GM21423 (cell line): ENCODE results near the gene RCAN3.
"Not testable (repeated sequence)": the region's sequence is repeated elsewhere in the genome, so short reads cannot be mapped to it uniquely, and the experiment has no call there.

ENCODE experiments used
- ATAC-seq: cut with Tn5 transposase; IDR thresholded peaks from one replicate; pipeline ENCODE4 v1.9.1; 2021; ENCODE audit warnings: mild to moderate bottlenecking, moderate library complexity; ENCODE audit not compliant: unreplicated experiment

Gene RCAN3

DNA sequence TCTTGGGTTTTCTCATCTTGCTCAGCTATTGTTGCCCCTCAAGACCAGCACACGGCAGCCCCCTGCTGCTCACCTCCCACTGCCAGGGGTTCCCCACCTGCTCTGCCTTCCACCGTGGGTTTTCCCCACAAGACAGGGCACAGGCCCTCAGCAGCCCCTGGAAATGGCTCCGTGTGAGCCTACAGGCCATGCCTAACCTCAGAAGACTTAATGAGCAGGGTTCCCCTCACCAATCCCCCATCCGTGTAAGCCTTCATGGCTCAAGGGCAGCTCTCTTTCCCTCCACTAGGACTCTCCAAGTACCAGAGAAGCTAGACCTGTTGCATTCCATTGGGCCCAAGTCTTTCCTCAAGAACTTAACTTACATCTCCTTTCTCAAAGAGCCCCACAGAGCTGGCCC is 18.4 kb upstream of the RCAN3 start:
- ATAC-seq = no peak

DNA sequence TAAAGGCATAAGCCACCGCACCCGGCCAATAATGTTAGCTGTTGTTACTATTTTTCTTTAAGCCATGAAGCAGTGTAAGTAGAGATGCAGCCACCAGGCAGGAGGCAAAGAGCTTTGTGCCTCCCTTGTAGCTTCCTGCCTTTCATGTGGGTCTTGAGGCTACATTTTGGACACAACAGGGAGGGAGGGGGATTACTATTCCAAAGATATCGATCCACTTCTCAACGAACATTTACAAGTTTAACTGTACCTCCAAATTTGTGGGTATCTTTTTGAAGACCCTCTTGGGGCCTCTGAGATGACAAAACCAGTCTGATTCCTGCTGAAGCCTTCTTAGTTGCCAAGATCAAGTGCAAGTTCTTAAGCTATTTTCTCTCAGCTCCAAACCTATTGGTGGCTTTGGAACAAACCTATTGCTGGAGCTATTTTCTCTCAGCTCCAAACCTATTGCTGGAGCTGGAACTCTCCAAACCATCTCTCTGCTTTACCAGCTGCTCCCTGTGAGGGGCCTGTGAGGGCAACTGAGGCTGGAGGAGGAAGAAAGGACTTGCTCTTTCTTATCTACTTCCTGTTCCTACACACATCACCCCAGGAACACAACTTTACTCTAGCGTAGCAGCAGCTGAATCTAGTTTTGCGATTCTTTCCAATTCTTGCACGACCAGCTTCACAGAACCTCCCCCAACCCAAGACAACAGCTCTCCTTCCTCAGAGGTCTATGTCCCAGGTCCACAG is 16.1 kb upstream of the RCAN3 start:
- ATAC-seq = no peak

DNA sequence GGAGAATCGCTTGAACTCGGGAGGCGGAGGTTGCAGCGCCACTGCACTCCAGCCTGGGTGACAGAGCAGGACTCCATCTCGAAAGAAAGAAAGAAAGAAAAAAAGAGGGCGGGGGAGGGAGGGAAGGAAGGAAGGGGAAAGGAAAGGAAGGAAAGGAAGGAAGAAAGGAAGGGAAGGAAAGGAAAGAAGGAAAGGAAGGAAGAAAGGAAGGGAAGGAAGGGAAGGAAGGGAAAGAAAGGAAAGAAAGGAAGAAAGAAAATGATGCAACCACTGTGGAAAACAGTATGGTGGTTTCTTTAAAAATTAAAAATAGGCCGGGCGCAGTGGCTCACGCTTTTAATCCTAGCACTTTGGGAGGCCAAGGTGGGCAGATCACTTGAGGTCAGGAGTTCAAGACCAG is 15.2 kb upstream of the RCAN3 start:
- no peak for ATAC-seq

DNA sequence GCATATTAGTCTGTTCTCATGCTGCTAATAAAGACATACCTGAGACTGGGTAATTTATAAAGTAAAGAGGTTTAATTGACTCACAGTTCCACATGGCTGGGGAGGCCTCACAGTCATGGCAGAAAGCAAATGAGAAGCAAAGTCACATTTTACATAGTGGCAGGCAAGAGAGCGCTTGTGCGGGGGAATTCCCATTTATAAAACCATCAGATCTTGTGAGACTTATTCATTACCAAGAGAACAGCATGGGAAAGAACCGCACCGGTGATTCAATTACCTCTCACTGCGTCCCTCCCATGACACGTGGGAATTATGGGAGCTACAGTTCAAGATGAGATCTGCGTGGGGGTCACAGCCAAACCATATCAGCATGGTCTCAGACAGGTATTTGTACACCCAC is 14.5 kb upstream of the RCAN3 start:
- ATAC-seq = not testable (repeated sequence)

DNA sequence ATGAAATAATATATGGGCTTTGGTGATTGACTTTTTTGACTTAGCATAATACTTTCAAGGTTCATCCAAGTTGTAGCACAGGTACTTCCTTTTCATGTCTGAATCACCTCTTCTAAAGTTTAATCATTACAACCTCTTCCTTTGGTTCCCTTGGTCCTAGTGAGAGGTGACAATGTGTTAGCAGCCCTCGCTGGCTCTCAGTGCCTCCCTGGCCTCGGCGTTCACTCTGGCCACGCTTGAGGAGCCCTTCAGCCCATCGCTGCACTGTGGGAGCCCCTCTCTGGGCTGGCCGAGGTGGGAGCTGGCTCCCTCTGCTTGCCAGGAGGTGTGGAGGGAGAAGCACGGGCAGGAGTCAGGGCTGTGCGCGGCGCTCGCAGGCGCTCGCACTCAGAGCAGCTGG is 13.0 kb upstream of the RCAN3 start:
- ATAC-seq = no peak

DNA sequence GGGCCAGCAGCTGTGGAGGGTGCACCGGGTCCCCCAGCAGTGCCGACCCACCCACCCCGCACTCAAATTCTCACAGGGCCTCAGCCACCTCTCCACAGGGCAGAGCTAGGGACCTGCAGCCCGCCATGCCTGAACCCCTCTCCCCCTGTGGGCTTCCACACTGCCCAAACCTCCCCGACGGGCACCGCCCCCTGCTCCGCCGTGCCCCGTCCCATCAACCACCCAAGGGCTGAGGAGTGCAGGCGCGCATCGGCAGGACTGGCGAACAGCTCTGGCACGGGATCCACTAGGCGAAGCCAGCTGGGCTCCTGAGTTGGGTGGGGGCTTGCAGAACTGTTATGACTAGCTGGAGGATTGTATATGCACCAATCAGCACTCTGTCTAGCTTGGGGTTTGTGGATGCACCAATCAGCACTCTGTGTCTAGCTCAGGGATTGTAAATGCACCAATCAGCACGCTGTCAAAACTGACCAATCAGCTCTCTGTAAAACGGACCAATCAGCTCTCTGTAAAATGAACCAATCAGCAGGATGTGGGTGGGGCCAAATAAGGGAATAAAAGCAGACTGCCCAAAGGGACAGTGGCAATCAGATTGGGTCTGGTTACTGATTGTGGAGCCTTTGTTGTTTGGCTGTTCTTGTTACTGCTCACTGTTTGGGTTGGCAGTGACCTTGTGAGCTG is 12.4 kb upstream of the RCAN3 start:
- no peak for ATAC-seq

DNA sequence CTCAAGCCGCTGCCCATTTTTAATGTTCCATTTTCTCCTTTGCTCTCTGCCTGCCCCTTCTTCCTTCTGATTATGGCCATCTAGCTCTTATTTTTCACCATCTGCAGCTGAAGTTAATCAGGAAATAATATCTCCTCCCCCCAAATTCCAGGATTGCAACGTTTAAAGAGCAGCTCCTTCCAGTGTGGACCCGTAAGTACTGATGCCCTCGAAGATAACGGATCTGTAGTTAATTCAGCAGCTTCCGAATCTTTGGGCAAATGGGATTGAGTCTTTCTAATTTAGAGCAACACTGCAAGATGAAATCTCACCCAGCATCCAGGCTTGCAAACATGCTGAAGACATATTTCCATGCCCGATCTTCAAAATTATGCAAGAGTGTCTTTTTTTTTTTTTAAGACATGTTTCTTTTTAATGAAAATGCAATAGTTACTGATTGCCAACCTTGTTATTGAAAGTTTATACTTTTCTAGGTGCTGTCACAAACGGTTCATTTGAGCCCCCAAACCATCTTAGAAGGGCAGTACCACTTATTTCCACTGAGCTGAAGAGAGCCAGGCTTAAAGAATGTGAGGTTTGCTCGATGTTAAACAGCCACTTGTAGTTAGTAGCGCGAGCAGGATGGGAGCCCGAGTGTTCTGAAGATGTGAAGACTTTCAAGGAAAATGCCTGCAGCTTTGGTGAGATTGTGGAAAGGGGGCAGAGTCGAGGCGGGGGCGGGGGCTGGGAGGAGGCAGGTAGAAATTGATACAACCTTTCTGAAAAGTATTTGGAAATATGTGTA is 10.9 kb upstream of the RCAN3 start:
- ATAC-seq = no peak

DNA sequence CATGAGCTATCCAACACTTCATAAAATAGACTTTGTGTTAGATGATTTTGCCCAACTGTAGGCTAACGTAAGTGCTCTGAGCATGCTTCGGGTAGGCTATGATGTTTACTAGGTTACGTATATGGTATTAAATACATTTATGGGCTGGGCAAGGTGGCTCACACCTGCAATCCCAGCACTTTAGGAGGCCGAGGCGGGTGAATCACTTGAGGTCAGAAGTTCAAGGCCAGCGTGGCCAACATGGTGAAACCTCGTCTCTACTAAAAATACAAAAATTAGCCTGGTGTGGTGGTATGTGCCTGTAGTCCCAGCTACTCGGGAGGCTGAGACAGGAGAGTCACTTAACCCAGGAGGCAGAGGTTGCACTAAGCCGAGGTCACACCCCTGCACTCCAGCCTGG is 9.7 kb upstream of the RCAN3 start:
- ATAC-seq = not testable (repeated sequence)

DNA sequence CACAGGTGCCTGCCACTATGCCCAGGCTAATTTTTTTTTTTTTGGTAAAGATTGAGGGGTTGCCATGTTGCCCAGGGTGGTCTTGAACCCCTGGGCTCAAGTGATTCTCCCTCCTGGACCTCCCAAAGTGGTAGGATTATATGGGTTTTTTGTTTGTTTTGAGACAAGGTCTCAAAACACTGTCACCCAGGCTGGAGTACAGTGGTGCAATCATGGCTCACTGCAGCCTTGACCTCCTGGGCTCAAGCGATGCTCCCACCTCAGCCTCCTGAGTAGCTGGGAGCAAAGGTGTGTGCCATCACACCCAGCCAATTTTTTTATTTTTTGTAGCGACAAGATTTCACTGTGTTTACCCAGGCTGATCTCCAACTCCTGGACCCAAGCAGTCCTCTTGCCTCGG is 8.9 kb upstream of the RCAN3 start:
- ATAC-seq = no peak

DNA sequence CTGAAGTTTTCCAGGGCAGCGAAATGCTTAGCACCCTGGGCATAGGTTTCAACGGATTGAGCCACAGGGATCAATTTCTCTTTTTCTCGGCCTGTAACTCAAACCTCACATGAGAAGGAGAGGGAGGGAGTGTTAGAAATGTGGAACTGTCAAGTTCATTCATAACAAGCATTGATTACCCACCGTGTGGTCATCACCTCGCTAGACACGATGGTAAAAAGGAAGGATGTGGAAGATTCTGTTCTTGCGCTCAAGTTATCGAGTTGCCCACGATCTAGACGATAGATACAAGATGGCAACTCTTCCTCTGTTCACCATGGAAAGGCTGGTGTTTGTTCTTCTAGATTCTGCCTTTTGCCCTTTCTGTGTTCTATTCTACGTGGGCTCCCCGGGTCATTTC is 4.0 kb upstream of the RCAN3 start:
- no peak for ATAC-seq

DNA sequence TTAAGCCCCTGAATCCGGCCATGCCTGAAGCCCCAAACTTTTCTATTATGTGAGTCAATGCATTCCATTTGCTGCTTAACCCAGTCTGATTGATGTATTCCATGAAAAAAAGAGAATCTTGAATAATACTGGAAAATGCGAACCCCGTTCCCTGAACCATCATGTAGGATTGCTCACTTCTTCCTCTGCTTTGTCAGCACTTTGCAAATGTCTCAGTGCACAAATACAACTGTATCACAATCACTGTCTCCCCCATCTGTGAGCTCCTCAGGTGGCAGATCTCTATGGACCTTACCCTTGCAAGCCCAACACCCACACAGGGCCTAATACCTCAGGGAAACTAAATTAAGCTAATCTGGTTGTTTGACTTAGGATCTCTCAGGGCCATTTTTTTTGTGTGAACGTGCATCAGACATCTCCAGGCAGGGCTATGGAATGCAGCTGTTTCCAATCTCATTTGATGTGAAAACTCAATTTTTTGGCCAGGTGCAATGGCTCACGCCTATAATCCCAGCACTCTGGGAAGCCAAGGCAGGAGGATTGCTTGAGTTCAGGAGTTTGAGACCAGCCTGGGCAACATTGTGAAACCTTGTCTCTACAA is 2.1 kb upstream of the RCAN3 start:
- ATAC-seq = no peak

DNA sequence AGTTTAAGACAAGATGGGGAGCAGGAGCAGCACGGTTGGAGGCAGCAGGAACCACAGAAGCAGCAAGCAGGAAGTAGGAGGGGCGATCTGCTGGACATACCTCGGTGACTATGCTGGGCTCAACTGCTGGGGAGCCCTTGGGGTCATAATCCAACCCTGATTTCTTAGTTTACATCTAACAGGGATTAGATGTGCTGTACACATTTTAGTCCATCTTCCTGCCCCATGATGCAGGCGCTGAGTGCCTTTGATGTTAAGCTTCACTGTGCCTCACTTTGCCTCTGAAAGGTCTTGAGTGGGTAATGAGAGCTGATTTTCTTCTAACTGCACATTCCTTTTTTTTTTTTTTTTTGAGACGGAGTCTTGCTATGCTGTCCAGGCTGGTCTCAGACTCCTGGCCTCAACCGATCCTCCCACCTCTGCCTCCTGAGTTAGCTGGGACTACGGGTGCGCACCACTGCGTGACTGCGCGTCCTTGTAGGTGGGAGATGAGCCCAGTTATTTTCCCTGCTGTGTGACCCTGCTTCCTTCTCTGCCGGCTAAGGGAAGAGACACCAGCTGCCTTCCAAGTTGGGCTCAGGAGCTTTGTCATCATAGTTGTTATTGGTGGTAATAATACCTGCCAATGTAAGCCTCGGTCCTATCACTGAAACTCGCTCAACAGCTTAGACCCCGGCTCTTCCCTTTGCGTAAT is 1.1 kb upstream of the RCAN3 start:
- ATAC-seq = no peak

DNA sequence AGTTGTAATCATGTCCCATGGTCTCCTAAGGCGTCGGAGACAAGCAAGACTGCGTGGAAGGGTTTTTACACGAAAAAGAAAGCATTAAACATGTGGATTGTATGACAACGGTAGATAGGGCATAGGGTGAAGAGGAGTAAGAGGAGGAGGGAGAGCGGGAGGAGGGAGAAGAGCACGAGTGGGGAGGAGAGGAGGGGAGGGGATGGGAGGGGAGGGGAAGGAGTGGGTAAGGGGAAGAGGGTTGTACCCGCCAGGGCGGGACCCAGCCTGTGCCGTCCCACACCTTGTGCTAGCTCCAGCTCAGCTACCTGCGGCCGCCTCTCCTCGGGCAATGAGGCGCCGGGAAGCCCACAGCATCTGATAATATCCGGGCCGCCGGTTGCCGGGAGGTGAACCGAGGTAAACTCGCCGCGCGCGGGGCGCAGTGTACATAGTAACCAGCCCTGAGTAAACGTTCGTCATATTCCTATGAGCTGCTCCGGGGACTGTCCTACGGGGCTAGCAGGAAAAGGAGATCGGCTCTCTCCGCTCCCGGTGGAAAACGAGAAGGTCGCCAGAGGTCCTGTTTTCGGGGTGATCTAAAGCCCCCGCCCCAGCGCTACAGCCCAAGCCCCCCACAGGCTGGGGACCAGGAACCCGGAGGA is 449 bp upstream of the RCAN3 start:
- no peak for ATAC-seq

DNA sequence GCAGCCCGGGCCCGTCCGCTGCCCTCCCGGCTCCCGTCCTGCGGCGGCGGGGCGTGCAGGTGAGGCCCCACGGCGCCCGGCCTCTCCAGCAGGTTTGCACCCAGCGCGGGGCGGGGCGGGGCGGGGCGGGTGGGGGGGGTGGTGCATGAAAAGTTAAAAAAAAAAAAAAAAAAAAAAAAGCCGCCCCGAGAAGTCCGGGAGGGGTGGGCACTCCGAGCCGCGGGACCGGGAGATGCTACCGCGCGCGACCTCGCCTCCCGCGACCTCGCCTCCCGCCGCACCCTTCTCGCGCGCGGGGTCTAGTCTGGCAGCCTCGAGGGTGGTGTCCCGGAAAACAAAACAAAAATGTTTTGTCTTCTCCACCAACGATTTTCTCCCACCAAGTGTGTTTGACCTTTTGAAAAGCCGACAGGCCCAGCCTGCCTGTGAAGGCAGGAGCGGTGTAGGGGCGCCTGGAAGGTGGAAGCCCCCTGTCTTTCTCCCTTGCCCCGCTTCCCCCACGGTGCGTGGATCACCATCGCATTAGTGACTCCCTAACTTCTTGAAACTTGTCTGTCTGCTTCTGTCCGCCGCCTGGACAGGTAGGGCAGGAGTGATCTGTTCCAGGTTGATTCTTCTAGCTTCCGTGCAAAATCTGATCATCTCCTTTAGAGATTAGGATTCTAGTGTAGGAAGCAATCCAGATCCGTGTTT is 569 bp downstream of the RCAN3 start:
- ATAC-seq = no peak

DNA sequence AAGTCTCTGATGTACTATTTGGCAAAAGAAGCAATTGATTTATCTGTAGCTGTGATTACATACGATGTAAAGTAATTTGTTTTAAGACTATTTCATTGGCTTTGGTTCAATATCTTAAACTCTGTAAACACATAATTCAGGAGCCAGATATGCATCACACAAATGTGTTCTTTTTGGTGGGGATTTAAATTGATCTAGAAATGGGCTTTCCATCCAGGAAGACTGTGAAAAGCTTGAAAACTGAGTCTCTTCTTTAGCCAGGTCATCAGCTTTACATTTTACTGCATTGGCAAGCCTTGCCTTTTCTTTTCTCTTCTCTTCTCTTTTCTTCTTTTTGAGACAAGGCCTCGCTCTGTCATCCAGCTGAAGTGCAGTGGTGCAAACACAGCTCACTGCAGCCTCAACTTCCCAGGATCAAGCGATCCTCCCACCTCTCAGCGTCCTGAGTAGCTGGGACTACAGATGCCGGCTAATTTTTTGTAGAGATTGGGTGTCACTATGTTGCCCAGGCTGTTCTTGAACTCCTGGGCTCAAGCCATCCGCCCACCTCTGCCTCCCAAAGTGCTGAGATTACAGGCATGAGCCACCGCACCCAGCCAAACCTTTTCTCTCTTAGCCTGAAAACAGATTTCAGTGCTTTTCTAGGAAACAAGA is 1.4 kb downstream of the RCAN3 start:
- no peak for ATAC-seq

DNA sequence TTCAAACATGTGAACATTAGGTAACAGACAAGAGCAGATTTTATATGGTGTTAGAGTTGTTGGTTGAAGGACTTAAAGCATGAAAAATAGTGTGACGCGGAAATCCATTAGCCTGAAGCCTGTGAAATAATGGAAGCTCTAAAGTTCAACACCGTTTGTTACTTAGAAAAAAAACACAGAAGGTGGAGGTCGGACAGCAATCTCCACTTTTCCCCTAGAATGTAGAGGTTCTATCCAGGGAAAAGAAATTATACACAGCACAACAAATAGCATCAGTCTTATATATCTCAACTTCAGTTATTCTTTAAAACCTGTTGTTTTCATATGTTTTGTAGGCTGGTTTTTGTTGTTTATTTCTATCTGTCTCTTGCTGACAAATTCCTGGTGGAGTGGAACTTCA is 1.9 kb downstream of the RCAN3 start:
- no peak for ATAC-seq

DNA sequence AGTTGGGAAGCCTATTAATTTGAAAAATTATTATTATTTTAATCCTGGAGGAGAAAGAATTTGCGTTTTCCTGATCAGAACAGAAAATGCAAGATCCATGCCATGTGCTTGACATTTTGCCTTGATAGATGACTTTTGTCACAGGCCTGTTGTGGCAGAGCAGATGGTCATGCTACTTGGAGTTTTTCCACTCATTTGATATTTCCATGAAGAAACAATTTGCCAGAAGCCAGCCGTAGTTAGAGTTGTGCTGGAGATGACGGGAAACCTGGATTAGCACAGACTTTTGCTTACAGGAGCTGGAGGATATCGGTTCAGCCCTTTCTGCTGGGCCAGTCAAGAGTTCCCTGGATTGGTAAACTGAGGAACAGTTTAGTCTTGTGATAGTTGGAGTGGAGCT is 3.2 kb downstream of the RCAN3 start:
- ATAC-seq = no peak

DNA sequence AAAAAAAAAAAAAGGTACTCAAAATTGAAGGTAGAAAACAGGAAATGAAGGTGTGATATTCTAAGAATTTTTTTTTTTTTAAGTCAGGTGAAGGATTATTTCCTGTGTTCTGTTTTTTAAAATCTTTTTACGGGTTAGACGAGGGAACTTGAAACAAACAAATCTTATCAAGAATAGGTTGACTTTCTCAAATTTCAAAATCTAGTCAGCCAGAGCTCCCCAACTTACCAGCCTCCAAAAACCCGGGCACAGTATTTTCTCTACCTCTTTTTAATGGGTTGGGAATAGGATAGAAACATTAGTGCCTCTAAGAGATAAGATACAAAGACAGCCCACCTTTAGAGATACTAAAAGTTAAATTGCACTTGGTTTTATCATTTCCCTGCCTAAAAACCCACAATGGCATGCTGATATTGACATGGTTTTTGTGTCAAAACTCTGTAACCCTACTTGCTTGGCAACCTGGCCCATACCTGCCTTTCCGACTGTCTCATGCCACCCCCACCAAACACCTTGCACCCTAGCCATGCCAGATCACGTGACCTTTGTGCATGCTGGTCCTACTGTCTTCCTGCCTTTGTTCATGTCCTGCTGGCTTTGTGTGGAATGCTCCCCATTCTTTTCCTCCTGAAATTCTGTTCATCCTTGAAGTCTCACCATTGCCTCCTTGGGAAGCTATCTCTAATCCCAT is 4.2 kb downstream of the RCAN3 start:
- ATAC-seq = no peak

DNA sequence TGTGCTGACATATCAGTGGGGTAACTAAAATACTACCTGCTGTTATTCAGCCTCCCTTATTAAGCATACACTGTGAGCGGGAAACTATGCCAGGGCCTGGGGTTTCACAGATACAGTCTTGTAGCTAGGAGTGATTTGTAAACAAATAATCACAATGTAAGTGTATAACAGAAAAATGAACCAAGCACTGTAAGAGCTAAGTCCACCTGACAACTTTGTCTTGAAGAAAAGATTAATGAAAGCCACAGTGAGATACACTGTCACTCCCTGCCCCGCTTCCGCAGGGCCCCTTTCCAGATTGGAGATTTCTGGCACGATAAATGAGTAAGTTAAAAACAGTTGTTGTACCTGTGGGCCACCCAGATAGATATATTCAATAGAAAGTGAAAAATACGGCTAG is 4.8 kb downstream of the RCAN3 start:
- ATAC-seq = no peak
